WERI-Rb-1 (cell line): ENCODE data around the gene MTMR12.
A peak's percentile ranks its signal among the peaks of the same experiment; 100 is the strongest.

ENCODE experiments used
- DNase-seq: peaks from one replicate; pipeline ENCODE4 v3.0.0-alpha.2; 2020
- H3K27ac ChIP-seq: fragments of 250-450 bp; sonication (Bioruptor Pico); 2 replicates; pipeline ENCODE4 v1.5.1; 2020; ENCODE audit warnings: mild to moderate bottlenecking, moderate library complexity
- H3K27me3 ChIP-seq: fragments of 250-450 bp; sonication (Bioruptor Pico); 2 replicates; pipeline ENCODE4 v1.5.1; 2021; ENCODE audit warnings: mild to moderate bottlenecking, low read depth, moderate library complexity; ENCODE audit not compliant: insufficient read depth, severe bottlenecking
- H3K36me3 ChIP-seq: fragments of 250-450 bp; sonication (Bioruptor Pico); 2 replicates; pipeline ENCODE4 v1.5.1; 2020; ENCODE audit warnings: mild to moderate bottlenecking, moderate library complexity
- H3K4me3 ChIP-seq: 2 replicates; pipeline ENCODE4 v1.5.1; 2011; ENCODE audit warnings: low read depth, mild to moderate bottlenecking, control low read depth, low read length
- H3K9me3 ChIP-seq: fragments of 250-450 bp; sonication (Bioruptor Pico); 2 replicates; pipeline ENCODE4 v1.5.1; 2021; ENCODE audit warnings: mild to moderate bottlenecking, moderate library complexity; ENCODE audit not compliant: severe bottlenecking
- TF ChIP-seq, protein P1 (sequence below): IDR thresholded peaks from 2 replicates; pipeline ENCODE4 v1.5.1; 2011; ENCODE audit warnings: low read depth, mild to moderate bottlenecking, control low read depth, inconsistent platforms, low read length

MTMR12 gene

GRCh38 chr5:32264957-32265572, 47.7 kb downstream of the MTMR12 start:
- Histone ChIP-seq H3K27ac (no peak overlapping the region), H3K27me3 (no peaks in the 10 kb centered on the region), H3K36me3 (peaks cover 65% of the 10 kb centered on the region), H3K4me3 (no peak overlapping the region), H3K9me3 (no peaks in the 10 kb centered on the region)
- TF ChIP-seq, protein P1, sequence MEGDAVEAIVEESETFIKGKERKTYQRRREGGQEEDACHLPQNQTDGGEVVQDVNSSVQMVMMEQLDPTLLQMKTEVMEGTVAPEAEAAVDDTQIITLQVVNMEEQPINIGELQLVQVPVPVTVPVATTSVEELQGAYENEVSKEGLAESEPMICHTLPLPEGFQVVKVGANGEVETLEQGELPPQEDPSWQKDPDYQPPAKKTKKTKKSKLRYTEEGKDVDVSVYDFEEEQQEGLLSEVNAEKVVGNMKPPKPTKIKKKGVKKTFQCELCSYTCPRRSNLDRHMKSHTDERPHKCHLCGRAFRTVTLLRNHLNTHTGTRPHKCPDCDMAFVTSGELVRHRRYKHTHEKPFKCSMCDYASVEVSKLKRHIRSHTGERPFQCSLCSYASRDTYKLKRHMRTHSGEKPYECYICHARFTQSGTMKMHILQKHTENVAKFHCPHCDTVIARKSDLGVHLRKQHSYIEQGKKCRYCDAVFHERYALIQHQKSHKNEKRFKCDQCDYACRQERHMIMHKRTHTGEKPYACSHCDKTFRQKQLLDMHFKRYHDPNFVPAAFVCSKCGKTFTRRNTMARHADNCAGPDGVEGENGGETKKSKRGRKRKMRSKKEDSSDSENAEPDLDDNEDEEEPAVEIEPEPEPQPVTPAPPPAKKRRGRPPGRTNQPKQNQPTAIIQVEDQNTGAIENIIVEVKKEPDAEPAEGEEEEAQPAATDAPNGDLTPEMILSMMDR = no peak
- no peak for DNase-seq

- Histone ChIP-seq H3K9me3 (no peaks in the 10 kb centered on the region), H3K4me3 (no peak overlapping the region), H3K27me3 (no peaks in the 10 kb centered on the region), H3K36me3 (peaks cover 59% of the 10 kb centered on the region), H3K27ac (no peak overlapping the region; the same call in 1 of the 2 replicates)
- no peak for DNase-seq
- TF ChIP-seq, protein P1 = no peak
These were observed 49.1 kb downstream of the MTMR12 start for GRCh38 chr5:32263684-32264083.

- H3K4me3 ChIP-seq = no peak overlapping the region
- no peaks in the 10 kb centered on the region for H3K9me3 ChIP-seq
- no peaks in the 10 kb centered on the region for H3K27me3 ChIP-seq
- no peak overlapping the region for H3K27ac ChIP-seq
- TF ChIP-seq, protein P1 = no peak
- no peak for DNase-seq
- H3K36me3 ChIP-seq = peaks cover 38% of the 10 kb centered on the region
These were observed 51.5 kb downstream of the MTMR12 start for GRCh38 chr5:32261198-32261597.

- Histone ChIP-seq H3K4me3 (no peak overlapping the region), H3K36me3 (peaks cover 26% of the 10 kb centered on the region), H3K9me3 (no peaks in the 10 kb centered on the region), H3K27me3 (no peaks in the 10 kb centered on the region), H3K27ac (peak overlapping the region; percentile 71)
- TF ChIP-seq, protein P1 = no peak
- peak; percentile 80 for DNase-seq
These were observed 53.7 kb downstream of the MTMR12 start for GRCh38 chr5:32259033-32259432.

- peak; percentile 85 for DNase-seq
- peak overlapping the region; percentile 16 for H3K4me3 ChIP-seq
- TF ChIP-seq, protein P1 = no peak
- peak overlapping the region; percentile 71 for H3K27ac ChIP-seq
- H3K36me3 ChIP-seq = peaks cover 30% of the 10 kb centered on the region
- no peaks in the 10 kb centered on the region for H3K9me3 ChIP-seq
- no peaks in the 10 kb centered on the region for H3K27me3 ChIP-seq
These were observed 54.3 kb downstream of the MTMR12 start for GRCh38 chr5:32258424-32258823.

GRCh38 chr5:32255540-32255900, 57.2 kb downstream of the MTMR12 start:
- Histone ChIP-seq H3K27ac (peak overlapping the region; percentile 29), H3K27me3 (no peaks in the 10 kb centered on the region), H3K4me3 (no peak overlapping the region), H3K36me3 (peaks cover 29% of the 10 kb centered on the region), H3K9me3 (no peaks in the 10 kb centered on the region)
- no peak for DNase-seq
- TF ChIP-seq, protein P1 = no peak
